SH-SY5Y (cell line): ENCODE results near the gene ZNF441.

ENCODE experiments used
- GATA2 ChIP-seq: IDR thresholded peaks from 2 replicates; pipeline ENCODE4 v1.6.1; 2011; ENCODE audit warnings: mild to moderate bottlenecking, low read depth, low read length
- GATA3 ChIP-seq: IDR thresholded peaks from 2 replicates; pipeline ENCODE4 v1.6.1; 2011; ENCODE audit warnings: low read depth, mild to moderate bottlenecking, low read length, moderate library complexity

DNA sequence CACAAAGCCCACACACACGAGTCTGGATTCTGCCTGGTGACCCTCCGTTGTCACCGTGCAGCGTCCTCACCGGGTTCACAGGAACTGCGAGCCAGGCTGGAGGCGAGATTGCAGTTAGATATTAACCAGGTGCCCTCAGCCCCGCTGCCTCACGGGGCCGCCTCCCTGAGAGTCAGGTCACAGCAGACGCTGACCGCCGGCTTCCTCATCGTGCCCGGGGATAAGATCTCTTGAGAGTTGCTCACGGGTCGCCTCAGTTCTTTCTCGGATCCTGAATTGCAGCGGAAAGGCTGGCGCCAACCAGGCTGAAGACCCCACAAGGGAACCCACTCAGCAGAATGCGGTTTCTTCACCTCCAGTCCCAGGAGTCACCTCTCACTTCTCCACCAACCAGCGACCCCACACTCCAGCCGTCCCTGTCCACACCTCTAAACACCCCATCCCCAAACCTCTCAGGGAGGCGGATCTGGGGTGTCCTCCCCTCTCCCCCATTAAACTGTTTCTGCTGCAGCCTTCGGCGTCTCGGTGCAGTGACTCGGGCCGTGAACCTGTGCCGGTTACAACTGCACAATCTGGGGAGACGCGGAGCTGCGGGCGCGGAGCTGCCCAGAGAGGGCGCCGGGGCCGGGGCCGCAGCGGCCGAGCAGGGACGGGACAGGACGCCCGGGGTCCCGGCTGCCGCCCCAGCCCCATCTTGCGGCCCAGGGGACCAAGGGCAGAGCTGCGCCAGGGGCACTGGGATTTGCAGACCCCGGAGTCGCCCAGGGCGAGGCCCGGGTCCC, 28.6 kb upstream of the ZNF441 start:
- TF ChIP-seq GATA3 (no peak), GATA2 (peak; percentile 70)
